ENCODE results near the gene REX1BD.

- no peak for TF ChIP-seq CTCF (IDR thresholded peaks at IDR 0.05 in 2 of 3, conservative IDR thresholded peaks at IDR 0.05 in 1 of 3; ENCODE audit: borderline replicate concordance in 1 of 3, insufficient read depth in 1 of 3, low read depth in 2 of 3, low read length in 2 of 3)
- TF ChIP-seq TCF7L2 (IDR thresholded peaks at IDR 0.05; ENCODE audit: borderline replicate concordance, extremely low read depth, insufficient read depth, insufficient read length), result no peak
- no peak for TF ChIP-seq RAD21 (IDR thresholded peaks at IDR 0.05; ENCODE audit: low read depth)
- no peak for TF ChIP-seq JUND (IDR thresholded peaks at IDR 0.05)
- TF ChIP-seq POLR2A (IDR thresholded peaks at IDR 0.05; ENCODE audit: borderline replicate concordance, extremely low read depth, insufficient read depth, insufficient read length), result no peak
- TF ChIP-seq REST (IDR thresholded peaks at IDR 0.05; ENCODE audit: low read depth), result no peak
- no peak for TF ChIP-seq FOSL1 (IDR thresholded peaks at IDR 0.05; ENCODE audit: low read depth)
- no peak for TF ChIP-seq SIN3A (IDR thresholded peaks at IDR 0.05; ENCODE audit: low read depth)
- TF ChIP-seq EGR1 (IDR thresholded peaks at IDR 0.05; ENCODE audit: low read depth), result no peak
- no peak for TF ChIP-seq ELF1 (IDR thresholded peaks at IDR 0.05; ENCODE audit: borderline replicate concordance, low read depth)
- no peak for TF ChIP-seq POLR2AphosphoS5 (IDR thresholded peaks at IDR 0.05; ENCODE audit: low read depth, low read length)
- TF ChIP-seq EZH2phosphoT487 (IDR thresholded peaks at IDR 0.05; ENCODE audit: borderline replicate concordance), result no peak
- no peak for TF ChIP-seq CBX3 (IDR thresholded peaks at IDR 0.05; ENCODE audit: low read depth)
These were observed 30.4 kb upstream of the REX1BD start for GRCh38 chr19:18558202-18558555.

All from HCT116 (cell line).